Adrenal gland (tissue), 5 donors: ENCODE measurements around the gene ANAPC1.
"Not testable (repeated sequence)": the region's sequence is repeated elsewhere in the genome, so short reads cannot be mapped to it uniquely, and the experiment has no call there.

ENCODE experiments used
- CTCF ChIP-seq, 6 experiments: fragments of 450-650 bp in 4 of 6; fragments of 200-600 bp in 2 of 6; sonication (generic) in 1 of 6; IDR thresholded peaks; 1 replicate in 5 of 6; 2 replicates in 1 of 6; pipeline versions ENCODE4 v1.5.1 to v1.8.0; 2016 to 2021; ENCODE audit warnings: antibody characterized with exemption in 6 of 6, mild to moderate bottlenecking in 2 of 6, moderate library complexity in 1 of 6
- POLR2A ChIP-seq, 2 donors: fragments of 450-650 bp; IDR thresholded peaks; one replicate each; pipeline ENCODE4 v1.6.1; 2017; ENCODE audit warnings: antibody characterized with exemption in 2 of 2, mild to moderate bottlenecking in 2 of 2, moderate library complexity in 1 of 2
- donor health status: DM: no; HTN: no; CAD: no.

DNA sequence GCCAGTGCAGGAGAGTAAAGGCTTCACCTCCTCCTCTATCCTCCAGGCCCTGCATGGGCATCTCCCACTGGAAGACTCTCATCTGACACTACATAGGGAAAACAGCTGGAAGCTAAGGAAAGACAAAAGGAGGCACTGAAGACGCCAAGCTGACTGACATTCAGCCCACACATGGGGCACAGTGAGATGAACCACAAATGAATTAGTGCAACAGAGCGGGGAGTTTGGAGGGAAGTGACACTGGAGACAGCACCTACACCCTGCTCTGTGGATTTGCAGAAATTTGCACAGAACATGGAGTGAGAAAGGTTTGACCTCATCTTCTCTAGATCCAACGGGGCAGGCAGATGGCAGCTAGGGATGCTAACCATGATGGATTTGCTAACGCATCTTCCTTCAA is 119.8 kb downstream of the ANAPC1 start:
- TF ChIP-seq CTCF, POLR2A (IDR thresholded peaks at IDR 0.05): not testable (repeated sequence)
